Fibroblast of the aortic adventitia (primary cell): ENCODE results near the gene CD37. TPM values are rescaled to one million over a fixed set of nuclear protein-coding genes. Genes with fewer than 3 reads are reported as not detected.

ENCODE experiments used
- DNase-seq: peaks from one replicate; pipeline ENCODE4 v3.0.0-alpha.2; 2010; ENCODE audit warnings: low read depth
- H3K4me3 ChIP-seq: 2 replicates; pipeline ENCODE4 v1.5.1; 2011; ENCODE audit warnings: low read depth, mild to moderate bottlenecking, control low read depth, low read length, moderate library complexity
- total RNA-seq: library from RNA; depleted of rRNA; stranded (reverse); fragments of >200 nt; gene quantifications from 2 replicates; pipeline ENCODE4 v1.2.3, GENCODE V29; 2012; ENCODE audit warnings: low replicate concordance
- TF ChIP-seq, protein P1 (sequence below): IDR thresholded peaks from 2 replicates; pipeline ENCODE4 v1.5.1; 2011; ENCODE audit warnings: mild to moderate bottlenecking, low read length, control low read depth, inconsistent platforms; ENCODE audit not compliant: insufficient read depth

Gene CD37
- total RNA-seq, 1 donor = not detected

DNA sequence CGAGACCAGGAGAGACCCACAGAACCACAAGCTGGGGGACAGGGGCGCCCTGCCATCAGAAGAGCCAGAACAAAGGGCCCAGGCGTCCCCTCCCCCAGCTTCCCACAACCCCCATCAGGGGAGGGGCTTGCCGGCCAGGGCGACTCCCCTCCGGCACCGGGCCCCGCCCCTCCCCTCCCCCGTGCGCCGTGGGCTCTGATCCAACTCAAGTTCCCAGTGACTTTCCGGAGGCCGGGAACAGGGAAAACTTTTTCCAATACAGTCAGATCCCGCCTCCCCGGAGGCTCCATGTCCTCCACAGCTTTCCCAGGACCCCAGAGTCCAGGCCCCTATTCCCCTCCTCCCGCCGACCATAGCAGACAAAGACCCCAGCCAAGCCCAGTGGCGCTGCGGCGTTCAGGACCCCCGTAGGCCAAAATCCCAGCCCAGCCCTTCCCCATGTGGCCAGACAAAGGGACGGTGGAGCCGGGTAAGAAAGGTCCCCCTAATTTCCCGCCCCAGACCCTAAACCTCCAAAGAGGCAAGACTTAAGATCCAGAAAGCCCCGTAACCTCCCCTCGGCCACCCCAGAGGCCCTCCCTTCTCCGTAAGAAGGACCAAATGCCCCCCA, 26.3 kb downstream of the CD37 start:
- peak overlapping the region; percentile 88 for H3K4me3 ChIP-seq
- peak; percentile 81 for DNase-seq
- TF ChIP-seq, protein P1, sequence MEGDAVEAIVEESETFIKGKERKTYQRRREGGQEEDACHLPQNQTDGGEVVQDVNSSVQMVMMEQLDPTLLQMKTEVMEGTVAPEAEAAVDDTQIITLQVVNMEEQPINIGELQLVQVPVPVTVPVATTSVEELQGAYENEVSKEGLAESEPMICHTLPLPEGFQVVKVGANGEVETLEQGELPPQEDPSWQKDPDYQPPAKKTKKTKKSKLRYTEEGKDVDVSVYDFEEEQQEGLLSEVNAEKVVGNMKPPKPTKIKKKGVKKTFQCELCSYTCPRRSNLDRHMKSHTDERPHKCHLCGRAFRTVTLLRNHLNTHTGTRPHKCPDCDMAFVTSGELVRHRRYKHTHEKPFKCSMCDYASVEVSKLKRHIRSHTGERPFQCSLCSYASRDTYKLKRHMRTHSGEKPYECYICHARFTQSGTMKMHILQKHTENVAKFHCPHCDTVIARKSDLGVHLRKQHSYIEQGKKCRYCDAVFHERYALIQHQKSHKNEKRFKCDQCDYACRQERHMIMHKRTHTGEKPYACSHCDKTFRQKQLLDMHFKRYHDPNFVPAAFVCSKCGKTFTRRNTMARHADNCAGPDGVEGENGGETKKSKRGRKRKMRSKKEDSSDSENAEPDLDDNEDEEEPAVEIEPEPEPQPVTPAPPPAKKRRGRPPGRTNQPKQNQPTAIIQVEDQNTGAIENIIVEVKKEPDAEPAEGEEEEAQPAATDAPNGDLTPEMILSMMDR = no peak

DNA sequence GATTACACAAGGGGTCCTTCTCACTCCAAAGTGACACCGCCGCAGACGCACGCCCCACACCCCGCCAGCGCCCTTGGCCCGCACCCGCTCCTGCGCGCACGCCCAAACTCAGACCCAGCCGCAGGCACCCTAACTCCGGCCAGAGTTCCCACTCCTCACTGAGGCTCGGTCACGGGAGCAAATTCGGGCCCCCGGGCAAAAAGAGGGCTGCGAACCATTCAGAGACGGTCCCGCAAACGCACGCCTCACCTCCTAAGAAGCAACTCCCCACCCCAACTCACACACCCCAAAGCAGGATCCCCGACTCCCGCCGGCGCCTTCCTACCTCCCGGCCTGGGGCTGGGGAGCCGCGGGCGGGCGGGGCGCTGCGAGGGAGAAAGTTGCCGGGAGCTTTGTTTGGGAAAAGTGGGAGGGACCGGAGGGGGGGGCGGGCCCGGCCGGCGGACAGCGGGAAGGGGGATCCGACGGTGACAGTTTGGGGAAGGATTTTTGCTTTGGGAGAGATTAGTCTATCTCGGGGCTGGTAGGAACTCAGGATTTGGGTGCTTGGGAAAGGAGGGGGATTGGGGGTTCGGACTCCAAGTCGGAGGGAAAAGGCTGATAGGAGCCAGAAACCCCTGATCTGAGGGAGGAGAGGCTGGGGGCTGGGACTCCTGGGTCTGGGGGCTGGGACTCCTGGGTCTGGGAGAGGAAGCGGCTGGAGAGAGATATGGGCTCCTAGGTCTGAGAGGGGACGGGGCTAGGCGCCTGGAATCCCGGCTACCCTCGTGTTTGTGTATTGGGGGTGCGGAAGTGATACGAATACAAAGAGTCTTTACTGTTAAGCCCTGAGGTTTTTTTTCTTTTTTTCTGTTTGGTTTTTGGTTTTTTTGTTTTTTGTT, 27.1 kb downstream of the CD37 start, which contains the start of gene TEAD2:
TSS of gene TEAD2 (minus strand) at position 369 of the 881 bp plus-strand sequence. CDS start 2,341 bp downstream, outside the sequence.
- TF ChIP-seq, protein P1 = no peak
- DNase-seq = peak; percentile 31
- H3K4me3 ChIP-seq = peak within 1 kb of the TSS; percentile 88

DNA sequence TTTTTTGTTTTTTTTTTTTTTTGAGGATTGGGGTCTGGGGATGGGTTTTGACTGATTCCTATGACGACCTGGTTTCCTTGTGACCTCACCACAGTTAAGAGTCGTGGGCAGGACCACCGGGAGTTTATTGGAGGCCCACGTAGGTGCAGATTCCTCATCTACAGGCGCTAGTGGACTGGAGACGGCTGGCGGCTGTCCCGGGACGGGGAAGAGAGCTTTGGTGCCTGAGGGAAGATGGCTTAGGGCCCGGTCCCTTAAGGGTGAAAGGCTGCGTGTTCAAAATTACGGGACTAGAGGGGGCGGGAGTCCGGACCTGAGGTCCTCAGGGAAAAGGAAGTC, 27.7 kb downstream of the CD37 start:
- TF ChIP-seq, protein P1 = no peak
- H3K4me3 ChIP-seq = peak overlapping the region; percentile 88
- DNase-seq = no peak

- H3K4me3 ChIP-seq = peak within 1 kb of the TSS; percentile 88
- TF ChIP-seq, protein P1 = no peak
- DNase-seq = peak; percentile 99
Measured at GRCh38 chr19:49363268-49364082, 28.3 kb downstream of the CD37 start, which contains the start of gene DKKL1. Gene DKKL1, plus strand, starts transcription at chr19:49363877. Its CDS starts 122 bp downstream, at chr19:49363999.

GRCh38 chr19:49364083-49364737, 29.0 kb downstream of the CD37 start:
- TF ChIP-seq, protein P1 = no peak
- peak overlapping the region; percentile 39 for H3K4me3 ChIP-seq
- no peak for DNase-seq

DNA sequence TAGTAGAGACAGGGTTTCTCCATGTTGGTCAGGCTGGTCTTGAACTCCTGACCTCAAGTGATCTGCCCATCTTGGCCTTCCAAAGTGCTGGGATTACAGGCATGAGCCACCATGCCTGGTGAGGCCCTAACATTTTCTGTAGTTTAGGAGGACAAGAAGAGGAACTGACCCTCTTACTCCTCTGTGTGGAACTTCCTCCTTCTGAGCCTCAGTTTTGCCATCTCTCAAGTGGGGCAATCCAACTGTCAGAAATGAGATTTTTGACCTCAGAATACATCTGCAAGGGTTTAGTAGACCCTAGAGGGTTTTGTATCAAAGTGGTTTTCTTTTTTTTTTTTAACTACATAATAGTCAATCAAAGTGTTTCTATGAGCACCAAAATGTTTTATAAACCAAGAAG, 30.9 kb downstream of the CD37 start:
- TF ChIP-seq, protein P1 = no peak
- no peak for DNase-seq
- H3K4me3 ChIP-seq = no peak overlapping the region
